HG03095 (cell line): ENCODE results near the gene FBXW12.
"Not testable (repeated sequence)": the region's sequence is repeated elsewhere in the genome, so short reads cannot be mapped to it uniquely, and the experiment has no call there.

Source experiments
- ATAC-seq: cut with Tn5 transposase; IDR thresholded peaks from one replicate; pipeline ENCODE4 v1.9.1; 2021; ENCODE audit warnings: moderate library complexity; ENCODE audit not compliant: unreplicated experiment

Gene FBXW12

DNA sequence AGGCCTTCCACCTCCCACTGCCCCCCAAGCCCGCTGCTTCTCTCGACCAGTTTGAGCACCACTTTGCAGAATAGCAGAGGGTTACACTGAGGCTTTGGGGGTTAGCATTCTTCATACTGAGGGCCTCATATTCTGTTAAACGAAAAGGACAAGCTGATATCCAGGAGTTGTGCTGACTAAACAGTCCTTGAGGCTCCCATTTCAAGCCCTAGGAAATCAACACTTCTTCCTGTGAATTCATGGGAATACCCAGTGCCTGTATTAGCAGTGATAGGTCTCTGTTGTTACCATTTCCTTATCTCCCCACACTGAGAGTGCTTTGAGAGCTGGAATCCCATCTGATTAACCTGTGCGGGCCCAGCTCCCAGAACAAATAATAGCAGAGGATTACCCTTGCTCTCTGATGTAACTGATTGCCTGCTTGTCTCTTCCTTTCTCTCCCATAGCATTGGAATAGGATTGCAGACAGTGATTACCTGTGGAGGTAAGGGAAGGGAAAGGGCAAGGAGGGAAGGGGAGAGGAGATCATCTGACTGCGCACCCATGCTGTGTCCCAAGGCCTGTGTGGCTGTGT is 930 bp downstream of the FBXW12 start:
- no peak for ATAC-seq

DNA sequence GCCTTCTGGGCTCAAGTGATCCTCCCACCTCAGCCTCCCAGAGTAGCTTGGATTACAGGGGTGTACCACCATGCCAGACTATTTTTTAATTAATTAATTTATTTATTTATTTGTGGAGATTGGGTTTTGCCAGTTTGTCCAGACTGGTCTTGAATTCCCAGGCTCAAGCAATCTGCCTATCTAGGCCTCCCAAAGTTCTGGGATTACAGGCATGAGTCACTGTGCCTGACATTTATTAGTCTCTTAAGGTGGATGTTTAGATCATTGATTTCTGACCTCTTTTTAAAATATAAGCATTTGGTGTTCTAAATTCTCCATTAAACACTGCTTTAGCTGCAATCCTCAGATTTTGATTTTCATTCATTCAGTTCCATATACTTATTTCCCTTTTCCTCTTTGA is 15.6 kb downstream of the FBXW12 start:
- ATAC-seq = no peak

DNA sequence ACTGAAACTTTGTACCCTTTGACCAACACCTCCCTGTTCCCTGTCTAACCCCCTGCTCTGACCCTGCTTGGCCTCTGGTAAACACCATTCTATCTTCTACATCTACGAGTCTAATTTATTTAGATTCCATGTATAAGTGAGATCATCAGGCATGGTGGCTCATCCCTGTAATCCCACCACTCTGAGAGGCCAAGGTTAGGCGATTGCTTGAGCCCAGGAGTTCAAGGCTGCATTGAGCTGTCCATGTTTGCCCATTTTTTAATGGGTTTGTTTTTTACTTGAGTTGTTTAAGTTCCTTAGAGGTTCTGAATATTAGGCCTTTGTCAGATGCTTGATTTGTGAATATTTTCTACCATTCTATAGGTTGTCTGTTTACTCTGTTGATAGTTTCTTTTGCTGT is 16.9 kb downstream of the FBXW12 start:
- no peak for ATAC-seq

DNA sequence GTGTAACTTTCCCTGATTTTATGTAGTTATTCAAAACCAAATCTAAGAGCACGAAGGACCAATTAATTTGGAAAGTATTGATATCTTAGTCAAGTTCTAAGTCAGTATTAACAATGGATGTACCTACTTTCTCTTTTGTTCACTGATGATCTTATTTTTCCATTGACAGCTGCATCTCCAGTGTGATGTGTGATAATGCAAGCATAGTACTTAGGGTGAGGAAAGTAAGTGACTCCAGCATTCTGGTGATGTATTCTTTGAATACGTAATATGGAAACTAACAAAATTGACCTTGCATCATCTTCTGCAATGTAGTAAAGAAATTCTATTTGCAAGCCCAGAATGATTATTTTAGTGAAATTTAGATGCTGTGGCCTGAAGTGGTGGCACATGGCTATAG is 22.4 kb downstream of the FBXW12 start:
- ATAC-seq = no peak

DNA sequence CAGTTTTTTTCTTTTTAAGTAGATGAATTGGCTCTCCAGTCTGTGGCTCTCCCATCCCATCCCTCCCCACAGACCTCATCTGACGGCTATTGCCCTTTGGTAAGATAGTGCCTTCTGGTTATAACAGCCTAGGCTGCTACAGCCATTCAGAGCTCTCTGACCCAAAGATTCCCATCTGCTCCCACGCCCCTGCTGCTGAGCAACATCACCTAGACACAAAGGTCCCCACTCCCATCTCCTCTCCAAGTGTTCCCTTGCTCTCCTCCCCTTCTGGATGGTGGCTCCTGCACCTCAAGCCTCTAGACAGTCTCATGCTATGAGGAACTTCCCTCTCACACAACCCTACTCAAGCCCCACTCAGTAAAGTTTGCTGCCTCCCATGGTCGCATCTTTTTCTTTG is 23.7 kb downstream of the FBXW12 start:
- ATAC-seq = no peak

DNA sequence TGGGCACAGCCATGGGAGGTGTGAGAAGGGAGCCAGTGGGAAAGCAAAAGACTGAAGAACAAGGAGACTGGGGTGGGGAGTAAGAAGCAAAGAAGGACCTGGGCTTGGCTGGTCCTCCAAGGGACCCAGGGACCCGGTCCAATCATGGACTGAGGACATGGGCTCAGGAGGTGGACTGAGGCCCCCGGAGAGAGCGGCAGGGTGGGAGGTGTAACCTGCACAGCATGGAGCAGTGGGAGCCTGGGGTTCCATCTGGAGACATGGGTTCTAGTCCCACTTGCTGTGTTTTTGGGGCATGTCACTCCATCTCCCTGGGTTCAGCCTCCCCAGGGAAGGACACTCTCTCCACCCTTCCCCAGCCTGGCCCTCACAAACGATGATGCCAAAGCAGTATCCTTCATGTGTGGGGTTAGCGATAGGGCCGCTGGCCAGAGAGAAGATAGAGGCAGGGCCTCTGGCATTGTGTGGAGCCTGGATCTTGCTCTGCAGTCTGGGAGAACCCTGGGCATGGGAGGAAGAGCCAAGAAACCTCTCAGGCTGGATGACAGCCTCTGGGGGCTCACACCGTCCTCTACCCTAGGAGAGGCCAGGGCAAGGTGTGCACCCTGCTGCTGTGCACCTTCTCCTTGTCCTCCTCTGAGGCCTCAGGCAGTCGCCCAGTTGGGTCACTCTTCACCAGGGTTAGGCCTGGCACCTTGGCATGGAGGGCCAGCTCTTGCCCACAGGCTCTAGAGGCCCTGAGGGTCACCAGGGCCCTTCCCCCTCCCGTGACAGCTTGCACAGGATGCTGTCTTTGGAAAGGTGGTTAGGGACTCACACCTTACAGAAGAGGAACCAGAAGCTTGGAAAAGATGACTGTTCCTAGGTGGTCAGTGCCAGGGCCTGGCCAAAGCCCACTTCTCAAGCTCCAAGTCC is 26.0 kb downstream of the FBXW12 start:
- no peak for ATAC-seq

DNA sequence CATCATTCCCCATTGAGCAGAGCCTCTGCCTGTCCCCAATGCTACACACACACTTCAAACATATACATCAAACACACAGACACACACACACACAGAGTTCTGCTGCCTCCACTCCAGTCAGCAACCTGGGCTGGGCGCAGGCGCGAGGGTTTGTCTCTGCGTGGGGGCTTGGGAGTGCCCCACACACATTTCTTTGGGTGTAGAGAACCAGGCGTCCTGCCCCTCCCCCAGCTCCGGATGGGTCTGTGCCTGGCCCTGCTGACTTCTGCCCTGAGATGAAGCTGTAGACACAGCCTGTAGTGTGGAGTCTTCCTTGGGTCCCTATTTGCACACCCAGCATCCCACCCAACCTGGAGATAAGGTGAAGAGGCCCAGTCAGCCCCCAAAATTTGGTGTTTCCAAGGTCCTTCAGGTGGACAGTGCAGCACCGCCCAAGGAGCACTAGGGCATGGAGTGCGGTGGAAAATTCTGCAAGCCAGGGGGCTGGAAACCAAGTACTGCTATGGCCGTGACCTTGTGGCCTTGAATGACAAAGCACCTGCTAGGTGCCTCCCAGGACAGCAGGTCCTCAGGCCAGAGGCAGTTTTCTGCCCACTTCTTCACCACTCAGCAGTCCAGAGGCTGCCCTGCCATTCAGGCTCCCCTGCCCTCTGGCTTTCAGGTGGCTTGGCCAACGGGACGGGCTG is 26.8 kb downstream of the FBXW12 start:
- ATAC-seq = no peak

DNA sequence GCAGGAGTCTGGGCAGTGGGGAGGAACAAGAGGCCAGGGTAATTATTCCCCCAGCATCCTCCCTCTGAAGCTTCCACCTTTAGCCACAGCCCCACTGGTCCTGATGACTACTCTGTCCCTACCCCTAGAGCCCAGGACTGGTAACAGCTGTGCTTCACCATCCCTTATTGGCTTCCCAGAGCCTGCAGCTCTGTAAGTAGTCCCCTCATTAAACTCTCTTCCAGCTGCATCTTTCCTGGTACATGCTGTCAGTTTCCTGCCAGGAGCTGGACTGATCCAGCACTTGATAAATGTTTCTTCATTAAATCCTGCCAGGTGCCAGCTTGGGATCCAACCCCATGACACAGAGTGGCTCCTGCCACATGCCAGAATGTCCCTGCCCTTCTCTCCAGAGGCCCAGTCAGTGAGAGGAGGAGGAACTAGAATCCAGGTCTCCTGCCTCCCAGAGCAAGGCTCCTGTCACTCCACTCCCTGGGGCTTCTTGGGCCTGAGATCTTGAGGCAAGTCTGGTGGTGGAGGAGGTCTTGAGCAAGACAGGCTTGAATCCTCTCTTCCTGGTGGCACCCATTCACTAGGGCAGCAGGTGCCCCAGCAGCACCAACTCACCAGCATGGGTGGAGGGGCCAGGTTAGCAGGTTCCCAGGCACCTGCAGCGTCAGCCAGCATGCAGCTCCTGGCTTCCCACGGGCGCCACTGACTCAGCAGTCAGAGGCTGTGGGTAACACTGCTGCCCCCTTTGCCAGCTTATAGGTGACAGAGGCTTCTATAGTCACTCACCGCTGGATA is 27.6 kb downstream of the FBXW12 start:
- ATAC-seq = no peak

DNA sequence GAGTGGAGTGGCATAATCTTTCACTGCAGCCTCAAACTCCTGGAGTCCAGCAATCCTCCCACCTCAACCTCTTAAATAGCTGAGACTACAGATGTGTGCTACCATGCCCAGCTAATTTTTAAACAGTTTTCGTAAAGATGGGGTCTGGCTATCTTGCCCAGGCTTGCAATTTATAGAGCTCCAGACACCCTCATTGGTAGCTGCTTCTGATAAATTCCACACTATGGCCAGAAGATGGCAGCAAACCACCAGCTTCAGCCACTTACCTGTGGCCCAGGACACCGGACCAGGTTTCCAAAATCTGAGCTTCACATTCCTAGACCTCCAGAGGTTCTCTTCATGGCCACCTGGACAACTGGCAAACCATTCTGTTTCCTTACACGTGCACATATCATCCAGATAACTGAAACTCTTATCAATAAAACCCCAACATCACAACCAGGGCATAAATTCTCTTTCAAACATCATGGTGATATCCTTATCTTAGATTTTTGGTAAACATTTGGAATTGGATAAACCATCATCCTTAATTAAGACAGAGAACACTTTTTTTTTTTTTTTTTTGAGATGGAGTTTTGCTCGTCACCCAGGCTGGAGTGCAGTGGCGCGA is 28.9 kb downstream of the FBXW12 start:
- ATAC-seq = no peak

DNA sequence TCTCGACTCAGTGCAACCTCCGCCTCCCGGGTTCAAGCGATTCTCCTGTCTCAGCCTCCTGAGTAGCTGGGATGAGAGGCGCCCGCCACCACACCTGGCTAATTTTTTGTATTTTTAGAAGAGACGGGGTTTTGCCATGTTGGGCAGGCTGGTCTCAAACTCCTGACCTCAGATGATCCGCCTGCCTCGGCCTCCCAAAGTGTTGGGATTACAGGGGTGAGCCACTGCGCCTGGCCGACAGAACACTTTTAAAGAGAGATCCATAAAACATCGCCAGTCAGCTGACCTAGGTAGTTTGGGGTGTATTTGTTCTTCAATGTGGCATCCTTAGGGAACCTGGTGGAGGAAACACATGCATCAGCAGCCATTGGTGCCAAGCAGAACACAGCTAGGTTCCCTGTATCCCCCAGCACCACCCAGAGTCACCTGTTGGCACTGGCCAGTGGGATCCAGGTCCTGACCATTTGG is 29.4 kb downstream of the FBXW12 start:
- ATAC-seq = not testable (repeated sequence)

DNA sequence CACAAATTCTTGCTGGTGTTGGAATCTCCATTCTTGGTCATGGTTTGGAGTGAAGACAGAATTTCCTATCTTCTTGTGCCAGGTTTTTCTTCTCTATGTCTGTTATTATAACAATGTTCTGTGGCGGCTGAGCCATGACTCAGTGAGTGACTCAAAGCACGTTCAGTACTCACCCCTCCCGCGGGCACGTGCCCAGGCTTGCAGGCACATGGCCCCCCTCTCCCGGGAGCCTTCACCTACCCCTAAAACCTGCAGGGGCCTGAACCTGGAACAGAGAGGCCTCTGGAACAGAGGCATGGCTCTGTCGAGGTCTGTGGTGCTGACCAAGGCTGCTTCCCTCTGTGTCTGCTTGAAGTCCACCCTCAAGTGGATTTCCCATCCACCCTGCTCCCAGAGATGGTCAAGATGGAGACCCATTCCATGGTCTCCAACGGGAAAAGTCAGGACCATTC is 30.3 kb downstream of the FBXW12 start:
- no peak for ATAC-seq

DNA sequence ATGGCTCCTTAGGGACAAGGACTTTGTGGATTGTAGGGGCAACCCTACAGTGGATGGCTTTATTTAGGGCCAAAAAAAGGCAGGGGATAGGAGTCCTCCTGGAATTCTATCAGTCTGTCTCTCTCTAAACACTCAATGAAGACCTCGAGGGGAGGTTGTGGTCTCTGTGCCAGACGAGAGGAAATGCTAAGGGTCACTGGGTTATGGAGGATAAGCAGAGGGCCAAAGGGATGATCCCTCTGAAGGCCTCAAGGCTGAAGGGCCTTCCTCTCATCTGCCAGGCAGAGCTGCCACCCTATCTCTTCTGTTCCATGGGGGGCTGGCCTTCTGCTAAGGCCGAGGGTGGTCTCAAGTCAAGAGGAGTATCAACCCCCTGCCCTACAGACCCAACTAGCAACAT is 30.9 kb downstream of the FBXW12 start:
- no peak for ATAC-seq

DNA sequence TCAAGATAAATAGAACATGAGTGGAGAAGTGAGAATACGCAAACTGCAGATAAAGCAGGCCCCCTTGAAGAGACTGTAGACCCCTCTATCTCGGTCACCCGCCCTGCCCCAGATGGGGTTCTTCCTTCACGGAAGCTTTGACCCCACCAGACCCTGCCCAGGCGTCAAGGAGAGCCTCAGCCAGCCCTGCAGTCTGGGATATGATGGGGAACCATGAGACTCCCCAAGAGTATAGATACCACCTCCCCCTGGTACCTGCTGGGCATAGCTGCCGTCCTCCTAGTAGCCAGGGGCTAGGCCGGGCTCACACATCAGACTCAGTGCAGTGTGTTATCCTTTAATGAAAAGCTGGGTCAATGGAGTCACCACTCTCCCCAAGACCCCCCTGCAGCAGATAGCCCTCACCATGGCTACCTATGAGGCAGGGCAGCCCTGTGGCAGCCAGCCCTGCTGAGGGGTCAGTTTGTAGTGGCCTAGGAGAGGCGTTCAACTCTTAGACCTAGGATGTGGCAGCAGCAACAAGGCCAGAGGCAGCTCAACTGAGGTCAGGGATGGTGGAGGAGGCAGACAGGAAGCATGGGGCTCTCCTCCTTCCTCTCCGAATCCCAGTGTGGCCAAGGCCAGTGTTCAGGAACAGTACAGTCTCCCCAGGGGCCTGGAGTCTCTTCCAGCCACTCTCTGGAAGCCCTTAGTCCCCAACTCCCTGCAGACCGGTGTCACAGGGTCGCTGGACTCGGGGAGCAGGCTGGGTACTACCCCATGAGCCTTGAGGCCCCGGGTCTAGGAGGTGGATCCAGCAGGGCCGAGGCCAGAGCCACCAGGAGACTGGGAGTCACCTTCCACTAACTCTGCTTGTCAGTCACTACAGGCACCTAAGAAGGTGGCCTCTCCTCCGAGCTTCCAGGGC is 31.8 kb downstream of the FBXW12 start:
- ATAC-seq = no peak

DNA sequence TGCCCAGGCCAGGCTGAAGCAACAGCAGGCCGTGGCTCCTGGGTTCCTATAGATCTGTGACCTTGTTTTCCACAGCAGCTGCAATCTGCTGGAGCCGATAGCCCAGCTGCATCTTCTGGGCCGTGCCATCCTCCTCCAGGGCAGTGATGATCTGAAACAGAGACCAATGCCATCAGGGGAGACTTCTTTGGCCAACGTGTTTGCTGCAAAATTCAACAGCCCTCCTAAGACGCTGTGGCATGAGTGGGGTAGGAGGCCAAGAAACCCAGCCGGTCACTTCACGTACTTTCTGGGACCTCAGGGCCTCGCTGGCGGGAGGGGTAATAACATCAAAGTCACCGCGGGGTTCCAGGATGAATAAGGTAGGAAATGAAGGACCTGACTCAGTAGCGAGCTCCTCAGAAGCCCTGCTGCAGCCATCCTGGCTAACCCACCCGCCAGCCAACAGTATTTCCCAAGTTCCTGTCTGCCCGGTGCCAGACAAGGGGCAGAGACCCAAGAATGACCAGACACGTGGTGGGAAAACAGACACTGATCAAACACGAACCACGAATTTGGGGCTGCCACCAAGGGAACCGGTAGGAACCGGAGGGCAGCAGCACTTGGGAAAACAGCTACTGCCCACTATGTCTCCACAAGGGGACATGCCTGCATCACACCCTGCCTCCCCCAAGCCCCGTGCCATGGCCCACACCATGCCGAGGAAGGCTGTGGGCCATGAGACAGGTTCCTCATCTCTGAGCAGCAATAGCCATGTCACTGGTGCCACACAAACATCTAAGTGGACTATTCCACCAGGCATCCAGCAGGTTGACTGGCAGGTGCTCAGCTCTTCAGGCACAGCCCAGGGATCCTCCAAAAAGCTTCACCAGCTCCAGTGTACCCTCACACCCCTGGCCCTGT is 32.7 kb downstream of the FBXW12 start:
- ATAC-seq = no peak

DNA sequence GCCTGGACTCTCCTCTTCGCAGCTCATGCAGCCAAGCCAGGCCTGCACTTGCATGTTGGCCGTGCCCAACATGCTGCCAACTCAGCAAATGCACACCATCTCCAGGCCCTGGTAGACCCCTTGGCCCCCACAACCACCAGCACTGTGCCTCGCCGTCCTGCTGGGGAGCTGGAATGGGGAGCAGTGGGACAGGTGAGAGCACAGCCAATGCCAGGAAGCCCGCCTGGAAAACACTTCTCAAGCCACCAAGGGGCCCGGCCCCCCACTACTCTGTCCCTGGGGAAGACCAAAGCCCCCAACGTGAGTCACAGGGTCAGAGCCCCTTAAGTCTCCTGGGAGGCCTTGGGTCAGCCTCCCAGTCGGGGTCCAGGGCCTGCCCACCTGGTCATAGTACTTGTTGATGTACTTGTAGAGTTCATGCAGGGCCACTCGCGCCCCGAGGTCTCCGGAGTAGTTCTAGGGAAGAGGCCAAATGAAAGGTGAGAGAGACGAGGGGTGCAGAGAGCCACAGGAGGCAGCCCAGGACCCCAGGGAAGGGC is 33.4 kb downstream of the FBXW12 start:
- no peak for ATAC-seq

DNA sequence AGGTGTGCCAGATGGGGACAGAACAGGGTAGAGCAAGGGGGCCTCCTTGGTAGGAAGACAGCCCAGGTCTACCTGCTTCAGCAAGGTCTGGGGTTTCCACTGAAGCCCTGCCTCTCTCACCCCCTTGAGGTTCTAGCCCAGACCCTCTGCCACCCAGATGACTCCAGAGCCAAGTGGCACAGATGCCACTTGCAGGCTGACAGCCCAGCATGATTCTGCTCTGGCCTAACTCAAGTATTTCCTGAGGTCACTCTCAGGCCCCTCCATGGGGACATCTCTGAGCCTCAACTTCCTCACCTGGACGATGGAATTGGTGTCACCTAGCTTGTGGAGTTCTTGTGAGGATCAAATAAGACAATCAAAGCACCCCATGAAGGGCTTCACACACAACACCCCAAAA is 34.0 kb downstream of the FBXW12 start:
- no peak for ATAC-seq

DNA sequence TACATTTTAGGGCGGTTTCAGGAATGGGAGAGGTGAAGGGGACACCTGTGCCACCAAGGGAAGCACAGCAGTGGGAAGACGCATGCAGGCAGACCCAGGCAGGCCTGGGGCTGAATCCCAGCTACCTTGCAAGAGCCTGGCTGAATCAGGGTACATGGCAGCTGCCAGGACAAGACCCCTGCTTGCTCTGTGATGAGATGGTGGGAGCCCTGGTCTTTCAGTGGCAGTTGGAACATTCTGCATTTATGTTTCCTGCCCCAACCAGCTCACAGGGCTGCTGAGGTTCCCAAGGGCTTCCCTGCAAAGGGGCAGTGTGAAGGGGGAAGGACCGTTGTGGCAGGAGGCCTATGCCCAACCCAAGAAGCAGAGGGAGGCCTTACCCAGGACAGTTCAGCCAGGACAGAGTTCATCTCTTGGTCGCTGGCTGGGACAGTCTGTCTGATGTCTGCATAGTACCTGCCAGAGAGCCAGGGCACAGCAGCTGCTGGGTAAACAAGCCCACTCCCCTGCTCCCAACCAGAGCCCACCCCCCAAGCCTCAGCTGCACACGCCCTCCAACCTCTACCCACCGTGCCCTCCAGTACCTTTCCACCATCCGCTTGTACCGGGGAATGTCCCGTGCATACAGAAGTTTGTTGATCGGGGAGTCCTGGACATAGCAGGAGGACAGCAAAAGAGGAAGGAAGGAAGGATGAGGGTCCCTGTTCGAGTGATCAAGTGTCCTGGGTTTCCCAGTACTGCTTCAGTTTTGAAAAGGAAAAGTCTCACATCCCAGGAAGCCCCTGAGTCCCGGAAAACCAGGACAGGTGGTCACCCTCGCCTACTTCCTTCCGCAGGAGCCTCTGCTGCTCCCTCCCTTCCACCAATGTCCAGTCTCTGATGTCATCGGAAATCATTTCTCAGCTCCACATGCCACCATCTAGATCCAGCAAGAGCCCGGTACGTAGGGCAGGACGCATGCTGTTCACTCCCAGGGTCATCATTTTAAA is 34.7 kb downstream of the FBXW12 start:
- ATAC-seq = no peak
